Measurements from ENCODE around the gene RNF224. TPM values are rescaled to one million over a fixed set of nuclear protein-coding genes. Genes with fewer than 3 reads are reported as not detected.

Gene RNF224
- total and polyA plus RNA-seq, 10 of the 15 experiments (the other 5 are each of a cell fraction or from before 2014, with no cell fraction given), result not detected

- TF ChIP-seq ZNF207 (IDR thresholded peaks at IDR 0.05; ENCODE audit: borderline replicate concordance) (0 out of 2 replicates have a peak, but pooled peaks have one; percentile 43), RB1 (IDR thresholded peaks at IDR 0.05; ENCODE audit: borderline replicate concordance) (0 out of 2 replicates have a peak, but pooled peaks have one; percentile 52), RELB (IDR thresholded peaks at IDR 0.05; ENCODE audit: low read depth) (no peak), YBX1 (IDR thresholded peaks at IDR 0.05) (no peak), EGR1 (IDR thresholded peaks at IDR 0.05; ENCODE audit: borderline replicate concordance in 1 of 2, low read depth in 2 of 2, low read length in 2 of 2) (no peak), MTA2 (IDR thresholded peaks at IDR 0.05; ENCODE audit: low read depth) (no peak), CHD4 (IDR thresholded peaks at IDR 0.05) (no peak), POLR2AphosphoS2 (IDR thresholded peaks at IDR 0.05; ENCODE audit: low read depth, low read length) (no peak), SP1 (IDR thresholded peaks at IDR 0.05; ENCODE audit: low read depth, low read length) (no peak), IRF5 (IDR thresholded peaks at IDR 0.05; ENCODE audit: borderline replicate concordance) (no peak), TBL1XR1 (IDR thresholded peaks at IDR 0.05; ENCODE audit: low read depth, low read length) (no peak), PRDM15 (CRISPR knock-in tag; IDR thresholded peaks at IDR 0.05) (no peak), NFXL1 (IDR thresholded peaks at IDR 0.05; ENCODE audit: borderline replicate concordance) (no peak), CHD1 (IDR thresholded peaks at IDR 0.05; ENCODE audit: low read depth, low read length) (no peak), STAT3 (IDR thresholded peaks at IDR 0.05; ENCODE audit: low read depth, low read length) (no peak), ELK1 (IDR thresholded peaks at IDR 0.05; ENCODE audit: low read depth, low read length) (no peak), NFYA (IDR thresholded peaks at IDR 0.05; ENCODE audit: borderline replicate concordance, low read depth, low read length) (no peak), SRF (IDR thresholded peaks at IDR 0.05; ENCODE audit: low read depth in 2 of 2, low read length in 2 of 2) (no peak), JUND (IDR thresholded peaks at IDR 0.05; ENCODE audit: low read depth, low read length) (no peak), EZH2 (IDR thresholded peaks at IDR 0.05; ENCODE audit: borderline replicate concordance, control insufficient read depth, low read depth, low read length) (no peak), PKNOX1 (IDR thresholded peaks at IDR 0.05) (peak; percentile 26; the same call in 1 of the 2 replicates), NRF1 (conservative IDR thresholded peaks at IDR 0.05; ENCODE audit: low read depth, low read length) (no peak)
Observed at GRCh38 chr9:137277329-137278041, 50.2 kb downstream of the RNF224 start, which contains the start of gene TOR4A (continued).

Measured in GM12878 (cell line).